Measurements from ENCODE around the gene R3HDM4.

GRCh38 chr19:867301-867793, 45.7 kb downstream of the R3HDM4 start:
- TF ChIP-seq CTCF (conservative IDR thresholded peaks at IDR 0.05): no peak
- TF ChIP-seq EZH2 (IDR thresholded peaks at IDR 0.05; ENCODE audit: low read depth): no peak

Measured in PC-9 (cell line).